ENCODE measurements around the gene KLHL22. TPM values are rescaled to one million over a fixed set of nuclear protein-coding genes. Genes with fewer than 3 reads are reported as not detected.
A peak's percentile ranks its signal among the peaks of the same experiment; 100 is the strongest.
"Not testable (repeated sequence)": the region's sequence is repeated elsewhere in the genome, so short reads cannot be mapped to it uniquely, and the experiment has no call there.

Gene KLHL22
- total and polyA plus RNA-seq, 7 donors = 8.4 to 24.3 (median 14.6) TPM

DNA sequence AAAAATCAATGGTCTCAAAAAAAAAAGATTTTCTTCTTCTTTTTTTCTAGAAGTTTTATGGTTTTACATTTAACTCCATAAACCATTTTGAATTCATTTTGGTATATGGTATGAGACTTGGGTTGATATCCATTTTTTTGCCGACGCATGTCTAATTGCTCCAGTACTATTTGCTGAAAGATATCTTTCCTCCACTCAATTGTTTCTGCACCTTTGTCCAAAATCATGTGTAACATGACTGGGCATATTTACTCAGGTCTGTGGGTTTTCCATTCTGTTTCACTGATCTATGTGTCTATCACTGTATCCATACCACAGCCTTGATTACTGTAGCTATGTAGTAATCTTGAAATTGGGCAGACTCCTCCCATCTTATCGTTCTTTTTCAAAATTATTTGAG, 42.4 kb downstream of the KLHL22 start:
- DNase-seq (no peak), ATAC-seq (no peak)
- TF ChIP-seq, protein P1, sequence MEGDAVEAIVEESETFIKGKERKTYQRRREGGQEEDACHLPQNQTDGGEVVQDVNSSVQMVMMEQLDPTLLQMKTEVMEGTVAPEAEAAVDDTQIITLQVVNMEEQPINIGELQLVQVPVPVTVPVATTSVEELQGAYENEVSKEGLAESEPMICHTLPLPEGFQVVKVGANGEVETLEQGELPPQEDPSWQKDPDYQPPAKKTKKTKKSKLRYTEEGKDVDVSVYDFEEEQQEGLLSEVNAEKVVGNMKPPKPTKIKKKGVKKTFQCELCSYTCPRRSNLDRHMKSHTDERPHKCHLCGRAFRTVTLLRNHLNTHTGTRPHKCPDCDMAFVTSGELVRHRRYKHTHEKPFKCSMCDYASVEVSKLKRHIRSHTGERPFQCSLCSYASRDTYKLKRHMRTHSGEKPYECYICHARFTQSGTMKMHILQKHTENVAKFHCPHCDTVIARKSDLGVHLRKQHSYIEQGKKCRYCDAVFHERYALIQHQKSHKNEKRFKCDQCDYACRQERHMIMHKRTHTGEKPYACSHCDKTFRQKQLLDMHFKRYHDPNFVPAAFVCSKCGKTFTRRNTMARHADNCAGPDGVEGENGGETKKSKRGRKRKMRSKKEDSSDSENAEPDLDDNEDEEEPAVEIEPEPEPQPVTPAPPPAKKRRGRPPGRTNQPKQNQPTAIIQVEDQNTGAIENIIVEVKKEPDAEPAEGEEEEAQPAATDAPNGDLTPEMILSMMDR (IDR thresholded peaks at IDR 0.05) = no peak
- no peak overlapping the region for H3K27ac ChIP-seq
- intact Hi-C loops (cut with DNase I) = no loop called here
- H3K4me1 ChIP-seq = no peaks in the 10 kb centered on the region
- peaks cover 0 to 40% of the 10 kb centered on the region in 2 donors for H3K36me3 ChIP-seq (ENCODE audit: insufficient read depth in 1 of 2, low read depth in 1 of 2)
- H3K9me3 ChIP-seq = no peaks in the 10 kb centered on the region
- H3K4me3 ChIP-seq = no peak overlapping the region
- WGBS, 3 donors = 94 to 98% (median 97%) methylated on average over 3 of the region's 3 CpGs
- no peaks in the 10 kb centered on the region for H3K27me3 ChIP-seq (ENCODE audit: insufficient read depth in 3 of 3, low read length in 2 of 3)

DNA sequence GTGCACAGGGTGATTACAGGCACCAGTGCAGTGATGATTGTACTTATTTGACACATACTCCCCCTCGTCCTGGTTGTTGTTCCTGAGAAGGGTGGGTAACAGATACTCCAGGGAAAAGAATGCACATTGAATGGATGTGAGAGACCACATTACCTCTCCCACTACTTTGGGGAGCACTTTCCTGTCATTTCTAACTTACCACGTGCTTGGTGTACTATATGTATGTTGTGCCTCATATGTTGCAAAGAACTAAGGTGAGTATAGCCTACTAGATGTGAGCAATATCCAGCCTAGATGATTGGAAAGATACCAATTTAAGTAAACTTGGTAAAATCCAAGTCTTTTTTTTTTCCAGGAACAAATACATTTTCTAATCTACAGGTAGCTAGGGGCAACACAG, 43.7 kb downstream of the KLHL22 start:
- intact Hi-C loops (cut with DNase I) = no loop called here
- 74 to 88% (median 81%) methylated on average over 2 of the region's 2 CpGs for WGBS, 3 donors
- ATAC-seq = no peak

DNA sequence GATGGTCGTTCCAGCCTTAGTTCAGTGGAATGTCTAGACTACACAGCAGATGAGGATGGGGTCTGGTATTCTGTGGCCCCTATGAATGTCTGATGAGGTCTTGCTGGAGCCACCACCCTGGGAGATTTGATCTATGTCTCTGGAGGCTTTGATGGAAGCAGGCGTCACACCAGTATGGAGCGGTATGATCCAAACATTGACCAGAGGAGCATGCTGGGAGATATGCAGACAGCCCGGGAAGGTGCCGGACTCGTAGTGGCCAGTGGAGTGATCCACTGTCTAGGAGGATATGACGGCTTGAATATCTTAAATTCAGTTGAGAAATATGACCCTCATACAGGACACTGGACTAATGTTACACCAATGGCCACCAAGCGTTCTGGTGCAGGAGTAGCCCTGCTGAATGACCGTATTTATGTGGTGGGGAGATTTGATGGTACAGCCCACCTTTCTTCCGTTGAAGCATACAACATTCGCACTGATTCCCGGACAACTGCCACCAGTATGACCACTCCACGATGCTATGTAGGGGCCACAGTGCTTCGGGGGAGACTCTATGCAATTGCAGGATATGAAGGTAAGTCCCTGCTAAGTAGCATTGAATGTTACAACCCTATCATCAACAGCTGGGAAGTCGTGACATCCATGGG, 44.3 kb downstream of the KLHL22 start:
- H3K4me3 ChIP-seq; H3K4me1 ChIP-seq; intact Hi-C loops (cut with DNase I); H3K27ac ChIP-seq; H3K9me3 ChIP-seq; ATAC-seq; H3K27me3 ChIP-seq (ENCODE audit: insufficient read depth in 3 of 3, low read length in 2 of 3): not testable (repeated sequence)
- peaks cover 0 to 30% of the 10 kb centered on the region in 2 donors for H3K36me3 ChIP-seq (ENCODE audit: insufficient read depth in 1 of 2, low read depth in 1 of 2)
- peak in 1 of 2 donors; percentile 8 for DNase-seq
- WGBS, 3 donors = 91 to 95% (median 94%) methylated on average over 15 of the region's 15 CpGs

More for the DNA sequence above, 43.7 kb downstream of the KLHL22 start:
- Histone ChIP-seq H3K4me3 (no peak overlapping the region), H3K27me3 (ENCODE audit: insufficient read depth in 3 of 3, low read length in 2 of 3) (no peaks in the 10 kb centered on the region), H3K27ac (no peak overlapping the region), H3K36me3 (ENCODE audit: insufficient read depth in 1 of 2, low read depth in 1 of 2) (peaks cover 0 to 29% of the 10 kb centered on the region in 2 donors), H3K9me3 (no peaks in the 10 kb centered on the region), H3K4me1 (no peaks in the 10 kb centered on the region)
- TF ChIP-seq, protein P1 (IDR thresholded peaks at IDR 0.05) = no peak
- DNase-seq = no peak

DNA sequence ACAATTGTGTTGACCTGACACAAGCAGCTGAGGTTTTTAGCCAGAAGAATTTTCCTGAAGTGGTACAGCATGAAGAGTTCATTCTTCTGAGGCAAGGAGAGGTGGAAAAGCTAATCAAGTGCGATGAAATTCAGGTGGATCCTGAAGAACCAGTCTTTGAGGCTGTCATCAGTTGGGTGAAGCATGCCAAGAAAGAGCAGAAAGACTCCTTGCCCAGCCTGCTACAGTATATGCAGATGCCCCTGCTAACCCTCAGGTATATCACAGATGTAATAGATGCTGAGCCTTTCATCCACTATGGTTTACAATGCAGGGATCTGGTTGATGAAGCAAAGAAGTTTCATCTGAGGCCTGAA, 45.1 kb downstream of the KLHL22 start:
- no peaks in the 10 kb centered on the region for H3K27me3 ChIP-seq (ENCODE audit: insufficient read depth in 3 of 3, low read length in 2 of 3)
- 100% methylated on average over 1 of the region's 1 CpG for WGBS, 3 donors
- no peak overlapping the region for H3K4me3 ChIP-seq
- no peak overlapping the region for H3K27ac ChIP-seq
- no peaks in the 10 kb centered on the region for H3K9me3 ChIP-seq
- DNase-seq = no peak
- H3K36me3 ChIP-seq (ENCODE audit: insufficient read depth in 1 of 2, low read depth in 1 of 2) = peaks cover 0 to 33% of the 10 kb centered on the region in 2 donors
- intact Hi-C loops (cut with DNase I) = no loop called here
- no peak for ATAC-seq
- no peaks in the 10 kb centered on the region for H3K4me1 ChIP-seq
- TF ChIP-seq, protein P1 (IDR thresholded peaks at IDR 0.05) = no peak

DNA sequence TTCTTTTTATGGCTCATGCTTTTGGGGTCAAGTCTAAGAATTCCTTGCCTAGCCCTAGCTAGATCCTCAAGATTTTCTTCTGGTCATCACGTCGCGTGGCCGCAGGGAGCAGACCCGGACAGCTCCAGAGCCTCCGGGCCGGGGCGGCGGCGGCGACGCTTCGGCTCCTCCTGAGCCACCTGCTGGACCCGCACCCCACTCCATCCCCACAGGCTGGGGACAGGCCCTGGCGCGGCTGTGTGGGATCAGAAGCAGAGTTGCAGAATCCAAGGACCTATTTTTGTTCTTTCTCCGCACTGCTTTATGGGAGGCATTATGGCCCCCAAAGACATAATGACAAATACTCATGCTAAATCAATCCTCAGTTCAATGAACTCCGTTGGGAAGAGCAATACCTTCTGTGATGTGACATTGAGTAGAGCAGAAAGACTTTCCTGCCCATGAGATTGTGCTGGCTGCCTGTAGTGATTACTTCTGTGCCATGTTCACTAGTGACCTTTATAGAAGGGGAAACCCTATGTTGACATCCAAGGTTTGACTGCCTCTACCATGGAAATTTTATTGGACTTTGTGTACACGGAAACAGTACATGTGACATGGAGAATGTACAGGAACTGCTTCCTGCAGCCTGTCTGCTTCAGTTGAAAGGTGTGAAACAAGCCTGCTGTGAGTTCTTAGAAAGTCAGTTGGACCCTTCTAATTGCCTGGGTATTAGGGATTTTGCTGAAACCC, 45.6 kb downstream of the KLHL22 start:
- Histone ChIP-seq H3K27me3 (ENCODE audit: insufficient read depth in 3 of 3, low read length in 2 of 3) (no peaks in the 10 kb centered on the region), H3K36me3 (ENCODE audit: insufficient read depth in 1 of 2, low read depth in 1 of 2) (peaks cover 0 to 36% of the 10 kb centered on the region in 2 donors), H3K4me3 (no peak overlapping the region), H3K27ac (no peak overlapping the region), H3K4me1 (no peaks in the 10 kb centered on the region), H3K9me3 (no peaks in the 10 kb centered on the region)
- WGBS, 3 donors = 95 to 96% (median 95%) methylated on average over 19 of the region's 19 CpGs
- intact Hi-C loops (cut with DNase I) = no loop called here
- TF ChIP-seq, protein P1 (IDR thresholded peaks at IDR 0.05) = no peak
- ATAC-seq (no peak), DNase-seq (peak in 1 of 2 donors; percentile 26)

Data from psoas muscle (tissue), 8 donors.